COLO668 (cell line): Measurements from ENCODE around the gene LIMS1.
A peak's percentile ranks its signal among the peaks of the same experiment; 100 is the strongest.
"Not testable (repeated sequence)": the region's sequence is repeated elsewhere in the genome, so short reads cannot be mapped to it uniquely, and the experiment has no call there.

ENCODE experiments used
- DNase-seq: peaks from one replicate; lab custom pipeline; 2025; ENCODE audit not compliant: unreplicated experiment; lab: John Stamatoyannopoulos, UW

The LIMS1 gene

DNA sequence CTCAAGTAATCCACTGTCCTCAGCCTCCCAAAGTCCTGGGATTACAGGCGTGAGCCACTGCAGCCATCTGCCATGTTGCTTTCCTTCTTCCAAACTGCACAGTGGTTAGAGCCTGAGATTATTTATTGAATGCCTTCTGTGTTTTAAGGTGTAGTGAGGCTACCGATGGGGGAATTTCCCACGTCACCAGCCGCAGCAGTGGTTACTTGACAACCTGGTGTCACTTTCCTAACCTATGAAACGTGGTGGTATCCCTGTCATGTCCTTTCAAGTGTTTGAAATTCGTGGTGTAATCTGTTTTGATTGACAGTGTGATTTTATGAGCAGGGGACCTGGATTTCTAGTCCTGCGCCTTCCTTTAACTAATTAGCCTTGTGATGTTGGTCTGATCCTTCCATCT lies 124.3 kb downstream of the LIMS1 start:
- not testable (repeated sequence) for DNase-seq

DNA sequence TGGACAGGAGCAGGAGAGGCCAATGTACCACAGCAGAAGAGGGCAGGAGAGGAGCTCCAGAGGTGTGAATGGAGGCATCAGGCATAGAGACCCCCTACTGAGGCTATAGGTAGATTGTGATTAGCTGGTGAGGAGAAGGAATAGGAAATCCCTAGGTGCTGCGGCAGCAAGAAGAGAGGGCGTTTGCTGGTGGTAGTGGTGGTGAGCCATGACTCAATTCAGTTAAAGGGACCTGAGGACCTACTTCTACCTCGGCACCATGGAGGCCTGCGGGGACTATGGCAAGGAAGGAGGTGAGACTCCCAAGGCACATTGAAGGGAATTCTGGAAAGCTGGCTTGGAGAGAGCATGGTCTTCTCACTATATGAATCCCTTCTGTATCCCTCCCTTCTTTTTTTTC lies 127.2 kb downstream of the LIMS1 start:
- not testable (repeated sequence) for DNase-seq

DNA sequence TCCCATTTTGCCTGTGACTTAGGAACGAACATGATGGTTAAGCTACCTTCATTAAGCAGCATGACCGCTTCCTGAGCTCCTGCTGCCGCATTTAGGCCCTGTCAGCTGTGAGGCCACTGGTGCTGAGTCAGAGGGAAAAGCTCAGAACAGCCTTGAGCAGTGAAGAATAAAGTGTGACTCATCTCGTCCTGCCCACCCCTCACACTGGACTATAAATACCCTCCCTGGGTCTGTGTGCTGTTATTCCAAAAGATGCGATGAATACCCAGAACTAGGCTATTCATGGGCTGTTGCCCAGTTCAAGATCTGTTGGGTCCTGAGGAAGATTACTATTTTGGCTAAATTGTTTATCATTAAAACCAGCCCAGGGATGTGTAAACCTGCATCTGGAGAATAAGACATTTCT lies 127.9 kb downstream of the LIMS1 start:
- DNase-seq: not testable (repeated sequence)

DNA sequence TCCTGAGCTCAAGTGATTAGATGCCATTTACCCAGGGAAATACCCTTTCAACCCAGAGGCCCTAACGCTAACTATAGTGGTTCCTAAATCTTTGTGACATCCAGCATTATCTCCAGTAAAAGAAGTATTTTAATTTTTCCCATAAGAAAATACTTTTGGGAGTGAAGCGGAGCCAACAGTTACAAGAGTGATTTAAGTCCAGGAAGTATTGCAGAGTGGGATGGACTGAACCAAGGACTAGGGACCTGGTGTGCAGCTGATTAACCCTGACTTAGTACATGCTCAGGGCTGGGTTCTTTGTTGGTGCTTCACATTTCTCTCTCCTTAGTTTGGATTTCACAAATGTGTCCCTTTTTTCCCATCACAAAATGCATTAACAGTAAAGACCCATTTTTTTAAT lies 129.1 kb downstream of the LIMS1 start:
- not testable (repeated sequence) for DNase-seq

DNA sequence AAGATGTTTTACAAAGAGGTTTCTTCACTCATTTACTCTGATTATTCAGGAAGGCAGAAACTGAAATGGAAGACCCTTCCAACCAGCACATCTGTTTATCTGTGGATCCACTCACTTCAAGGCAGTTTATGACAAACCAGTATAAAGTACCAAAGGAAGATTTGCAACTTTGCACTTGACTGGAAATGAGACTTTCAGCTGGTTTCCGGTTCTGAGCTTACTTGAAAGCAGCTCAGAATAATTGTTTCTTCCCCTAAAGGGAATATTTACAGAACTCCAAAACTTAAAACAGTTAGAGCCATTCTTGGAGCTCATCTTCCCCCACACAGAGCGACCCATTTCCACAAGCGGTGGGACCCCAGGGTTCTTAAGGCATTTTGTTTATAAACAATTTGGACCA lies 129.8 kb downstream of the LIMS1 start:
- not testable (repeated sequence) for DNase-seq

DNA sequence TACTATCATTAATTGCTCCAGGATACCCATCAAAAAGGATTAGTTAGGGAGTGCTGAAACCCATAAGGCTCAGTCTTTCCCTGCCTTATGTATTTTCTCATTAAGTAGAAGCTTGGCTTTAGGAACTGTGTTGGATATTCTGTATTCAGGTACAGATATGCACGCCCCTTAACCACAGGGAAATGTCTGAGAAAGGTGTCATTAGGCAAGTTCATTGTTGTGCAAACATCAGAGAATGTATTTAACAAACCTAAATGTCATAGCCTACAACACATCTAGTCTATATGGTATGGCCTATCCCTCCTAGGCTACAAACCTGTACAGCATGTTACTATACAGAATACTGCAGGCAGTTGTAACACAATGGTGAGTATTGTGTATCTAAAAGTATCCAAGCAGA lies 130.7 kb downstream of the LIMS1 start:
- not testable (repeated sequence) for DNase-seq

DNA sequence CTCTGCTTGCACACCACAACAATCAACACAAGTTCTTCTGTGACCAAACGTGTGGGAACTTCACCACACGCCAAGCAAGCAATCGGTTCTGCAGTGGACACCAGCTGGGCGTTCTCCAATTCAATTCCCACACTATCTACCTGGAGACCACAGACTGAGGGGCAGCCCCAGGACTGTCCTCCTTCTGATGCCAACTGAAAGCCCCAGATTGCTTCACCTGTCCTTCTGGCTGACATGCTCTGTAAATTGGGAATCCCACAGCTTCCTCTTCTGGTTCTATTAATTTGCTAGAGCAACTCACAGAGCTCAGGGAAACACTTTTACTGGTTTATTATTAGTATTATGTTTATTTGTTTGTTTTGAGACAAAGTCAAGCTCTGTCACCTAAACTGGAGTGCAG lies 131.7 kb downstream of the LIMS1 start:
- not testable (repeated sequence) for DNase-seq

DNA sequence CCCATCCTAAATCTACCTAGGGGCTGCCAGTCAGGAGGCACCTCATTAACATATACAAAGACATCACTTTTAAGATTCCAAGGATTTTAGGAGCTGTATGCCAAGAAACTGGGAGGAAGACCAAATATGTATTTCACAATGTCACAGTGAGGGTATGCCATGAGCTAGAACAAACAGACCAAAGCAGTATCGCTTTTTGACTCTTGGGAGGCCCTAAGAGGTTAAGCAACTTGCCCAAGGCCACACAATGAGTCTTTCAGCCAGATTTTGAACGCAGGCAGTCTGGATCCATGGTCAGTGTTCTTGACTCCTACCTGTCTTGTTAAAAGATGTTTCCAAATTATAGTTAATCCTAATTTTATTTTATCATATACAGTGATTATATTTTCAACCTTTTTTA lies 132.9 kb downstream of the LIMS1 start:
- DNase-seq: not testable (repeated sequence)

DNA sequence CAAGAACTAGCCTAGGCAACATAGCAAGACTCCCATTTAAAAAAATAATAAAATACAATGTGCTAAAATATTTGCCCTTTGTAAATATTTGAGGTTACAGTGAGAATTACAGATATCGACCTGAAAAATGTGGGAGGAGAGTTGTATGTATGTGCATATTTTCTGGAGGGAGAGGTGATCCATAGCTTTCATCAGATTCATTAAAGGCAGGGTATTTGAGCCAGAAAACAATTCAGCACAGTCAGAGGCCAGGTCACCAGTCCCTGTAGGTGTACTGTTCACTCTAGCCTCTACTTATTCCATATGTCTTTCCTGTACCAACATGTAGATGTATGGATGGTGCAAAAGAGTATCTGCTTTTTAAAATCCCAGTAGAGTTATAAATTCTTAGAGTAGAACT lies 136.0 kb downstream of the LIMS1 start:
- DNase-seq: not testable (repeated sequence)

DNA sequence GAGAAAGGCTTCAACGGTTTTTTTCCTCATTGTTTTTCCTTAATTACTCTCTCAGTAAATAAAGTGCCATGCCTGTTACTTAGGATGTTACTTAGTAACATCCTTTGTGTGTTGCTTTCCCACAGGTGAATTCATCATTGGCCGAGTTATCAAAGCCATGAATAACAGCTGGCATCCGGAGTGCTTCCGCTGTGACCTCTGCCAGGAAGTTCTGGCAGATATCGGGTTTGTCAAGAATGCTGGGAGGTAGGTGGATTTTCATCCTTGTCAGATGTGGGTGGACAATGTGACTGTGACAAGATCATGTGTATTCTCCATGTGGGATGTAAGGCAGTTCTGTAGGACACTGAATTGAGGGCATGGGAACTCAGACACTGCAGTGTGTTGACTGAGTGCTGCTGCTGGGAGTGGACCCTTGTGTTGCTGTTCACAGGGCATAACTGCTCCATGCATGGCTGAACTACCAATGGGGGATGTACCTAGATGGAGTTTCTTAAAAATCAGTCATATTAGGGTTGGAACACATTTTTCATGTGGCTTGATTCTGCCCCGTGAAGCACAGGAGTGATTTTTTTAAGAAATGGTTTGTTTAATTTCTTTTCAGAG lies 138.0 kb downstream of the LIMS1 start:
- not testable (repeated sequence) for DNase-seq

DNA sequence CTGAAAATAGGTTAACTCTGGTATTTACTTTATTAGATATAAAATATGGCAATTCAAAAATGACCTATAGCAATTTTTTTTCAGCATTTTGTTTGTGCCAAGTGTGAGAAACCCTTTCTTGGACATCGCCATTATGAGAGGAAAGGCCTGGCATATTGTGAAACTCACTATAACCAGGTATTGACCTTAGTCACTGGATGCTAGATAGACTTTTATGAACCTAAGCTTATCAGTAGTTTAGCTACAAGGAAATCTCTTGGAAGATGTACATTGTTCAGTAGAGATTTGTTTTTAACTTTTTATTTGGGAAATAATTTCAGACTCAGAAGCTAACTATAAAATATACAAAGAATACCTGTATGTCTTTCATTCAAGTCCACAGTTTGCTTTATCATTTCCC lies 142.3 kb downstream of the LIMS1 start:
- DNase-seq: not testable (repeated sequence)

DNA sequence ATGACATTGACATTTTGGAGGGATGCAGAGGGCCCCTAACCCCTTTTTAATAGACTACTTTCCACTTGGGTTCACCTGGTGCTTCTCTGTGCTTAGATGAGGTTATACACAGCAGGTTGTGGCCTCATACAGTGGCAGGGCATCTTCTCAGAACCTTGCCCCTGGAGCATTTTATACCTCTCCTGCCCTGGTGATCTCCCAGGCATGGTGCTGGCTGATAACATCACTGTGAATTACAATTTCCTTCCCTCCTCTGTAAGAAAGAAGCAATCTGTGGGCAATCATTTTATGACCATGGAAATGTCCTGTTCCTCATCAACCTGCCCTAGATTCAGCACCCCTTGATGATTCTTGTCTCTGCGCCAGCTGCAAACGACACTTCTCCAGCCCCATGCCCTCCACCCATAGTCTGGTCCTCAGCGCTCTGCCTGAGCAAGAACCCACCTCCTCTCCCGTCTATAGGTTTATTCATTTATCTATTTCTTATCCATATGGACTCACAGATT lies 143.0 kb downstream of the LIMS1 start:
- not testable (repeated sequence) for DNase-seq

DNA sequence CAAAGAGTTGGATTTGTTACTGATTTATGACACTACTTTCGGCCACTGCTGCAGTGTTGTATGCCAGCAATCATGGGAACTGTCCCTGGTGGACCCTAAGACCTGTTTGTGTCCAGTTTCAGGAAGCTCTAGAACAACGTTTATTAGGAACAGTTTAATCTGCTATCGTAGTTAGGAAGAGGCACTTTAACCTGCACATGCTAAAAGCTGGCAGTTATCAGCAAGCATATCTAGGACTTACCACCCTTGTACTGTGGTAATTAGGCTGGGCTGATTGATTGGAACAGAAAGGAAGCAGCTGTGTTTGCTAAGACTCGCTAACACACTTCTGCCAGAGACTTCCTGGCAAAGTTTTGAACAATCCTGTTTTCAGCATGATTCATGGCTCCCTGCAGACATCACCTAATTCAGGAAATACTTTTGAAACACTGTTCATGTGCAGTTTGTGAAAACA lies 144.0 kb downstream of the LIMS1 start:
- DNase-seq: peak; percentile 12

DNA sequence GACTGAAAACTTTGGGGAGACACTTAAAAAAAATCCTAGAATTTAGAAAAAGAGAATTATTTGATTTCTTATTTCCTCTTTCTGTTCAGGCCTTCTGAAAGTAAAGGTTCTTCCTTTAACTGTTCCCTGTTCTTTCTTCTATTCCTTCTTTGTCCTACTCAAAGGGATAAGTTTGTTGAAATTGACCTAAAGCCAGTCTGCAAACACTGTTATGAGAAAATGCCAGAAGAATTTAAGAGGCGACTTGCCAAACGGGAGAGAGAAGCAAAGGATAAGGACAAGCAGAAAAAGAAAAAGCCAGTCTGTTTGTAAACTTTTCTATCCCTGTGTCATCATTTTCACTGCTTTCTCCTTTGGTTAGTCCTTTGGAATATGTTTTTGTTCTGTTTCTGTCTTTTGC lies 146.5 kb downstream of the LIMS1 start:
- DNase-seq: not testable (repeated sequence)

DNA sequence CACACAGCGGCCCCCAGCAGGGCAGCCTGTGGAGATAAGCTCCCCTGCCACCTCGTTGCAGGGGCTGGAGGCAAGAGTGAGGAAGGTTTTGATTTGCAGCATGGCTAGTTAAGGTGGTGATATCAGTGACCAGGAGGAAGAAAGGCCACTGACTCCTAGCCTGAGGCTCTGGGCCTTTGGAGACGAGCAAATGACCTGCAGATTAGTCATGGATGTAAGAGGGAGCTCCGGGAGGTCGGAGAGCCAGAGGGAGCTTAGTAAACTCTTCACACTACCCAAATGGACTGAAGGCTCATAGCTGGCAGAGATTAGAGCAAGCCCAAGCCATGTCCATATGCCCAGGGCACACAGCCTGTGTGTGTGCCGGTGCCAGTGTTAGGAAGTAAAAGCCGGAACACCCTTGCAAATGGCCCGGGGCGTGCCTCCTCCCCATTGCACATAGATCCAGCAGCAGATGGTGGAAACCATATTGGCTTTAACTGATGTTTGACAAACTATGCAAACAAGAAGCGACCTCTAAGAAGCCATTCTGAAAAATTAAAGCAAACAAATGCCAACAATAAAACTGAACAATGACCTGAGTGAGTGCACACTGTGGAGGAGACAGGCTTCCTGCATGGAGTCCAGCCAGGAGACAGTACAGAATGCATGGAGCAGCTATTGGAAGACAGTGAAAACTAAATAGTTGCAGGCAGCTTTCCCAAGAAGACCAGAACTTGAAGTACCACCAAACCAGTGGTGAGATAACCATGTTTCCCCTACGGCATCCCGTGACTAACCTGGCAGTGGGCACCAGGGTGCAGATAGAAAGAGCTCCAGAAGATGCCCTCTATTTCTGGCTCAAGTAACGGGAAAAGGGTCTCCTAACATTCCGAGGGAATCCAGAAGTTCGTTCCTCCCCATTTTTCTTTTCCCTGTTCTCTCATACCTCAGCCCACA lies 154.8 kb downstream of the LIMS1 start:
- DNase-seq: peak; percentile 6

DNA sequence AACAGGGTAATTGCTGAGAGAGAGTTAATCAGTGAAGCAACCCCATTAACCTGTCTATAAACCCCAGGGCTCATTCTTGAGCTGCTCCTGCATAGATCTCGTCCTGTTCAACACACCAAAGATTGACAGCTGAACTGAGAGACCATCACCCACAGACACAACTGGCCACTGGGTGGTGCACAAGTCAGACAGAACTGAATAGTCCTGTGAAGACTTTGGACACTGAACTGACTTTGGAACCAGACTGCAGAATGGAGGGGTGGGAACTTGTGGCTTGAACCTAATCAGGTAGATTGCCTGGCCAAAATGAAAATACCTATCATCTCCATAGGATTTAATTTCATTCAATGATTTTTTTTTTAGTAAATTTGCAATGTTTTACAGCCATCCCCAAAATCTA lies 155.7 kb downstream of the LIMS1 start:
- DNase-seq: not testable (repeated sequence)

DNA sequence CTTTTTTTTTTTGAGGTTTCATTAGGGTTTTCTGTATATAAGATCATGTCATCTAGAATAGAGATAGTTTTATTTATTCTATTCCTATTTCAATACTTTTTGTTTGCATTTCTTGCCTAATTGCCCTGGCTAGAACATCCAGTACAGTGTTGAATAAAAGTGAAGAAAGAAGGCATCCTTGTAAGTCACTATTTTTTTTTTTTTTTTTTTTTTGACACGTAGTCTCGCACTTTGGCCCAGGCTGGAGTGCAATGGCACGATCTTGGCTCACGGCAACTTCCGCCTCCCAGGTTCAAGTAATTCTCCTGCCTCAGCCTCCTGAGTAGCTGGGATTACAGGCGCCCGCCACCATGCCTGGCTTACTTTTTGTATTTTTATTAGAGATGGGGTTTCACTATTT lies 157.2 kb downstream of the LIMS1 start:
- no peak for DNase-seq

DNA sequence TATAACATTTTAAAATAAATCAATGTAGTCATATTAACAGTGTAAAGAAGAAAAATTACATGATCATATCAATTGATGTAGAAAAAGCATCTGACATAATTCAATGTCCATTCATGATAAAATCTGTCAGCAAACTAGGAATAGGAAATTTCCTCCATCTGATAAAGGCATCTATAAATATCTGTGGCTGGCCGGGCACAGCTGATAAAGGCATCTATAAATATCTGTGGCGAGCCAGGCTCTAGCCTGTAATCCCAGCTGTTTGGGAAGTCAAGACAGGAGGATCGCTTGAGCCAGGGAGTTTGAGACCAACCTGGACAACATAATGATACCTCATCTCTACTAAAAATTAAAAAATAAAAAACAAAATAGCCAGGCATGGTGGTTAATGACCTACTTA lies 166.9 kb downstream of the LIMS1 start:
- no peak for DNase-seq

DNA sequence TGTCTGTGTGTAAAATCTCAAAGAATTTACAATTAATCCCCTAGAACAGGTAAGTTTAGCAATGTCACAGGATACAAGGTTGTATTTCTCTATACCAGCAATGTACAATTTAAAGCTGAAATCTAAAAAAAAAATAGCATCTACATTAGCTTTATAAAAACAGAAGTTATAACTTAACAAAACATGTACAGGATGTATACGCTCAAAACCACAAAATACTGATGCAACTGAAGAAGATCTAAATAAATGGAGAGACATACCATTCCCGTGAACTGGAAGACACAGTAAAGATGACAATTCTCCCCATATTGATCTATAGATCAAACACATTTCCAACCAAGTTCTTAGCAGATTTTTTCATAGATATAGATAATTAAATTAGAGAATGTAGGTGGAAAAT lies 167.5 kb downstream of the LIMS1 start:
- no peak for DNase-seq

DNA sequence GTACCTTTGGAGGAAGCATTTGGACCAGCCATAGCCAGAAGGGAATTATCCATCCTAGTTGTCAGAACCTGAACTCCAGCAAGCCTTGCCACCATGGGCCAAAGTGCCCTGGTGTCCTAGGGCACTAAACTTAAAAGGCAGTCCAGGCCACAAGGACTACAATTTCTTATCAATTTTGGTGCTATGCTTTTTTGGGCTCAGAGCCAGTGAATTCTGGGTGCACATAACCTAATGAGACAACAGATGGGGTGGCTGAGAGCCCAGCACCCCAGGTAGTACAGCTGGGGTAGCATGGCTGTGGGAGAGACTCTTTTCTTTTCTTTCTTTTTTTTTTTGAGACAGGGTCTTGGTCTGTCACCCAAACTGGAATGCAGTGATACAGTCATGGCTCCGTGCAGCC lies 170.6 kb downstream of the LIMS1 start:
- no peak for DNase-seq

DNA sequence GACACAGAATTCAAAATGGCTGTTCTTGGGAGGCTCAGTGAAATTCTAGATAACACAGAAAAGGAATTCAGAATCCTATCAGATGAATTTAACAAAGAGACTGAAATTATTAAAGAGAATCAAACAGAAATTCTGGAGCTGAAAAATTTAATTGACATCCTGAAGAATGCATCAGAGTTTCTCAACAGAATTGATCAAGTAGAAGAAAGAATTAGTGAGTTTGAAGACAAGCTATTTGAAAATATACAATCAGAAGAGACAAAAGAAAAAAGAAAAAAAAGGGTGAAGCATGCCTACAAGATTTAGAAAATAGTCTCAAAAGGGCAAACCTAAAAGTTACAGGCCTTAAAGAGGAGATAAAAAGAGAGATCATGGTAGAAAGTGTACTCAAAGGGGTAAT lies 173.0 kb downstream of the LIMS1 start:
- DNase-seq: no peak

DNA sequence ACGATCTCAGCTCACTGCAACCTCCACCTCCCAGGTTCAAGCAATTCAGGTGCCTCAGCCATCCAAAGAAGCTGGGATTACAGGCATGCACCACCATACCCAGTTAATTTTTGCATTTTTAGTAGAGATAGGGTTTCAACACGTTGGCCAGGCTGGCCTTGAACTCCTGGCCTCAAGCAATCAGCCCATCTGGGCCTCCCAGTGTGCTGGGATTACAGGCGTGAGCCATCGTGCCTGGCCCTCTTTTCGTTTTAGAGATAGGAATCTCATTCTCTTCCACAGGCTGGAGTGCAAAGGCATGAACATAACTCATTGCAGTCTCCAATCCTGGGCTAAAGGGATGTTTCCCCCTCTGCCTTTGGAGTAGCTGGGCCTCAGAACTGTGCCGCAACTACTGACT lies 182.7 kb downstream of the LIMS1 start:
- DNase-seq: not testable (repeated sequence)
